ENCODE data around the gene FBXO8.

Gene FBXO8

GRCh38 chr4:174283507-174284471, at the start of gene FBXO8, which contains the start of gene CEP44:
Gene FBXO8 (minus strand): TSS chr4:174283667. CDS start chr4:174263092, 20,575 bp downstream.
Gene CEP44 (plus strand): TSS chr4:174283911. CDS start chr4:174299122, 15,211 bp downstream.
- peak within 1 kb of the TSS; percentile 92 for H3K4me2 ChIP-seq
- TF ChIP-seq Cebpa-rat (IDR thresholded peaks at IDR 0.05), result no peak
- peak within 1 kb of the TSS; percentile 100 for H3K27ac ChIP-seq
- H3K4me3 ChIP-seq, result peak within 1 kb of the TSS; percentile 91
- no peaks in the 10 kb centered on the region for H3K27me3 ChIP-seq
- H3K36me3 ChIP-seq, result no peaks in the 10 kb centered on the region
- H3K9ac ChIP-seq, result peak within 1 kb of the TSS; percentile 99
- H3K4me1 ChIP-seq, result peaks cover 37% of the 10 kb centered on the region
- H3K9me3 ChIP-seq, result peaks cover 6% of the 10 kb centered on the region
- 0 out of 2 replicates have a peak, but pooled peaks cover under 1% of the 10 kb centered on the region for H4K20me1 ChIP-seq

DNA sequence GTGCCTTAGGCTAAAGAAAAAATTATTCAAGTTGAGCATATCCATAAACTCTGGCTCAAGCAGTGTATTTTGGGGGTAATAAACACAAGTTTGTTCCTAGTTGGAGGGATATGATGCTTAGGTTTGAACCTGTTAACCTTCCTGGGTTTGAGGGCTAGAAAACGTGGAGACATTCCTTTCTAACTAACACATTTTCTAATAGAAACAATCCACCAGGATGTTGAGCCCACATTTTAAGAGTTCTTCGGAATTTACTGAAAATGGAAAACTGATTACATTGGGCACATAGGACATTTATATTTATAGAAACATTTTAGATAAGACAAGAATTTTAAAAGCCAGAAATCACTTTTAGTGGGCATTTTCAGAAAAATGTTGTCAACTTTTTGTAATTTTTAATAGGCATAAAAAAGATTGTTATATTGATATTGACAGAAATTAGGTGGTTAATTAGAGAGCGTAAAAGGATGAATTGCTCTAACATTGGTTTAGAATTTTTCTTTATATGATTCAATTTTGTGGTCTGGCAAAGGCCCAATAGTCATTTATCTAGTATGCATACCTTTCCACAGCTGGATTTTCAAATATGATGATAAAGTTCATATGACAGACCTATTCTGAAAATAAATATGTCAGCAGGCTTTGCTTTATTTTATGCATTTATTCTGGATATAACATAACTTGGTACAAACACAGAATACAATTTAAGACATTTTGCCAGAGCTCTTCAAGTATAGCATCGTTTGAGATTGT, 49.5 kb upstream of the FBXO8 start:
- H3K4me2 ChIP-seq, result no peak overlapping the region
- H3K27me3 ChIP-seq, result no peaks in the 10 kb centered on the region
- no peaks in the 10 kb centered on the region for H3K36me3 ChIP-seq
- H3K9ac ChIP-seq, result no peak overlapping the region
- H3K27ac ChIP-seq, result no peak overlapping the region
- no peaks in the 10 kb centered on the region for H4K20me1 ChIP-seq
- H3K9me3 ChIP-seq, result no peaks in the 10 kb centered on the region
- no peak for TF ChIP-seq Cebpa-rat (IDR thresholded peaks at IDR 0.05)
- H3K4me1 ChIP-seq, result no peaks in the 10 kb centered on the region
- H3K4me3 ChIP-seq, result no peak overlapping the region

GRCh38 chr4:174324725-174325124, 41.3 kb upstream of the FBXO8 start:
- TF ChIP-seq Cebpa-rat (IDR thresholded peaks at IDR 0.05), result no peak

DNA sequence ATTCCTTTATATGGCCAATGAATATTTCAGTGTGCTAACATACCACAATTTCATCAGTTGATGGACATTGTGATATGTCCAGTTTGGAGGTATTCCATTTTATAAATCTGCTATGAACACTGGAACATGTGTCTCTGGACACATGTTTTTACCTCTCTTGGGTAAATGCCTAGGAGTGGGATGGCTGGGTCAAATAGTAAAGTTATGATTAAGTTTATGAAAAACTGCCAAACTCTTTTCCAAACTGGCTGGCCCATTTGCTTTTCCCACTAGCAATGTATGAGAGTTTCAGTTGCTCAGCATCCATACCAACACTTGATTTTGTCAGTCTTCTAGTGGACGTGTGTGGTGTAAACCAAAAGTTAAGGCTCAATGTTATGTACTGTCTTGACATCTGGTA, 40.8 kb upstream of the FBXO8 start:
- no peak for TF ChIP-seq Cebpa-rat (IDR thresholded peaks at IDR 0.05)
- Histone ChIP-seq H3K4me3 (no peak overlapping the region), H3K36me3 (peaks cover 5% of the 10 kb centered on the region; the same call in 1 of the 2 replicates), H3K9me3 (no peaks in the 10 kb centered on the region), H3K9ac (no peak overlapping the region), H3K27ac (no peak overlapping the region), H3K27me3 (no peaks in the 10 kb centered on the region), H4K20me1 (no peaks in the 10 kb centered on the region), H3K4me1 (no peaks in the 10 kb centered on the region), H3K4me2 (no peak overlapping the region)

More at GRCh38 chr4:174324725-174325124, 41.3 kb upstream of the FBXO8 start:
- no peak overlapping the region for H3K27ac ChIP-seq
- no peak overlapping the region for H3K4me3 ChIP-seq
- no peaks in the 10 kb centered on the region for H3K4me1 ChIP-seq
- H3K9ac ChIP-seq, result no peak overlapping the region
- no peak overlapping the region for H3K4me2 ChIP-seq
- peaks cover 5% of the 10 kb centered on the region; the same call in 1 of the 2 replicates for H3K36me3 ChIP-seq
- H3K27me3 ChIP-seq, result no peaks in the 10 kb centered on the region
- H4K20me1 ChIP-seq, result no peaks in the 10 kb centered on the region
- H3K9me3 ChIP-seq, result no peaks in the 10 kb centered on the region

GRCh38 chr4:174320494-174321199, 37.2 kb upstream of the FBXO8 start:
- Histone ChIP-seq H3K4me2 (no peak overlapping the region), H3K36me3 (peaks cover 16% of the 10 kb centered on the region)
- TF ChIP-seq Cebpa-rat (IDR thresholded peaks at IDR 0.05), result no peak

DNA sequence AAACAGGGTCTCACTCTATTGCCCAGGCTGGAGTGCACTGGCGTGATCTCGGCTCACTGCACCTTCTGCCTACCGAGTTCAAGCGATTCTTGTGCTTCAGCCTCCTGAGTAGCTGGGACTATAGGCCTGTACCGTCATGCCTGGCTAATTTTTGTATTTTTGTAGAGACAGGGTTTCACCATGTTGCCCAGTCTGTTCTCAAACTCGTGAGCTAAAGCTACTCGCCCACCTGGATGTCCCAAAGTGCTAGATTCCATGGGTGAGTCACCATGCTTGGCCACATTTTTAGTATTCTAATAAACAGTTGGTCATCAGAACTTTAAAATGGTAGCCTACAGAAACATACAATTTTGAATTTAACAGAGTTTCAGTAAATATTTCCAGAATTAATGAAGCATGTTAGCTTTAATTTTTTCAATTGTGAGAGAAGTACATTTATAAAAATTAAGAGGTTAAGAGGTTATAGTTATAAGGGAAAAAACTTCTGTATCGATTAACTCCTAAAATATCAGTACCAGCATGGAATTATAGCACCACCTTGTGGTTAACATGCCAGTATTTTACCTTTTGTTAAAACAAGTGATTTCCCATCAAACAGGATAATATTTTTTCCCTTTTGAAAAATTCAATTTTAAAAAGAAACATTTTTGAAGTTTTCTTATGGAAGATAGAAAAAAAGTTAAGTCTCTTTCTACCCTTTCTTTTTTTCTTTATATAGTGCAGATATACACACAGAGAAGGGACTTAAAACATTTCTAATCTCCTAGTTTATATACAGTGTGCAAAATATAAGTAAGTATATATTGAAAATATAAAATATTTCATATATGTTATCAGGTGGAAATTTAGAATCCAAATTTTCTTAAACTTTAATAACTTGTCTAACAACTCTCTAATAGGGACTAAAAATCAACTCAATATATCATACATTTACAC, 35.6 kb upstream of the FBXO8 start:
- no peak overlapping the region for H3K4me3 ChIP-seq
- no peak overlapping the region for H3K9ac ChIP-seq
- no peaks in the 10 kb centered on the region for H4K20me1 ChIP-seq
- H3K27ac ChIP-seq, result no peak overlapping the region
- no peaks in the 10 kb centered on the region for H3K4me1 ChIP-seq
- peaks cover 19% of the 10 kb centered on the region for H3K36me3 ChIP-seq
- no peaks in the 10 kb centered on the region for H3K9me3 ChIP-seq
- no peak overlapping the region for H3K4me2 ChIP-seq
- no peak for TF ChIP-seq Cebpa-rat (IDR thresholded peaks at IDR 0.05)
- no peaks in the 10 kb centered on the region for H3K27me3 ChIP-seq

More at GRCh38 chr4:174320494-174321199, 37.2 kb upstream of the FBXO8 start:
- Histone ChIP-seq H3K27ac (no peak overlapping the region), H3K9ac (no peak overlapping the region), H3K9me3 (no peaks in the 10 kb centered on the region), H3K27me3 (no peaks in the 10 kb centered on the region), H3K4me1 (no peaks in the 10 kb centered on the region), H4K20me1 (no peaks in the 10 kb centered on the region), H3K4me3 (no peak overlapping the region)

- no peak overlapping the region for H3K4me3 ChIP-seq
- TF ChIP-seq Cebpa-rat (IDR thresholded peaks at IDR 0.05), result no peak
- H3K4me2 ChIP-seq, result no peak overlapping the region
- peaks cover 22% of the 10 kb centered on the region for H3K36me3 ChIP-seq
- no peaks in the 10 kb centered on the region for H4K20me1 ChIP-seq
- H3K27ac ChIP-seq, result no peak overlapping the region
- no peaks in the 10 kb centered on the region for H3K9me3 ChIP-seq
- H3K9ac ChIP-seq, result no peak overlapping the region
- H3K4me1 ChIP-seq, result no peaks in the 10 kb centered on the region
- no peaks in the 10 kb centered on the region for H3K27me3 ChIP-seq
Measured at GRCh38 chr4:174317531-174317930, 34.1 kb upstream of the FBXO8 start.

- H3K4me2 ChIP-seq, result no peak overlapping the region
Measured at GRCh38 chr4:174316954-174317353, 33.5 kb upstream of the FBXO8 start.

More at GRCh38 chr4:174316954-174317353, 33.5 kb upstream of the FBXO8 start:
- TF ChIP-seq Cebpa-rat (IDR thresholded peaks at IDR 0.05), result no peak
- no peak overlapping the region for H3K9ac ChIP-seq
- H3K4me1 ChIP-seq, result no peaks in the 10 kb centered on the region
- no peak overlapping the region for H3K27ac ChIP-seq
- no peaks in the 10 kb centered on the region for H3K9me3 ChIP-seq
- peaks cover 22% of the 10 kb centered on the region for H3K36me3 ChIP-seq
- H3K4me3 ChIP-seq, result no peak overlapping the region
- no peaks in the 10 kb centered on the region for H3K27me3 ChIP-seq
- no peaks in the 10 kb centered on the region for H4K20me1 ChIP-seq

Measured in BLaER1 (cell line).